Measurements from ENCODE around the gene AFF2. TPM values are rescaled to one million over a fixed set of nuclear protein-coding genes. Genes with fewer than 3 reads are reported as not detected.

The AFF2 gene
- total RNA-seq, 1 donor from 2014 or later = 0.89 TPM

GRCh38 chrX:148850631-148851030, 350.2 kb downstream of the AFF2 start:
- TF ChIP-seq, protein P1, sequence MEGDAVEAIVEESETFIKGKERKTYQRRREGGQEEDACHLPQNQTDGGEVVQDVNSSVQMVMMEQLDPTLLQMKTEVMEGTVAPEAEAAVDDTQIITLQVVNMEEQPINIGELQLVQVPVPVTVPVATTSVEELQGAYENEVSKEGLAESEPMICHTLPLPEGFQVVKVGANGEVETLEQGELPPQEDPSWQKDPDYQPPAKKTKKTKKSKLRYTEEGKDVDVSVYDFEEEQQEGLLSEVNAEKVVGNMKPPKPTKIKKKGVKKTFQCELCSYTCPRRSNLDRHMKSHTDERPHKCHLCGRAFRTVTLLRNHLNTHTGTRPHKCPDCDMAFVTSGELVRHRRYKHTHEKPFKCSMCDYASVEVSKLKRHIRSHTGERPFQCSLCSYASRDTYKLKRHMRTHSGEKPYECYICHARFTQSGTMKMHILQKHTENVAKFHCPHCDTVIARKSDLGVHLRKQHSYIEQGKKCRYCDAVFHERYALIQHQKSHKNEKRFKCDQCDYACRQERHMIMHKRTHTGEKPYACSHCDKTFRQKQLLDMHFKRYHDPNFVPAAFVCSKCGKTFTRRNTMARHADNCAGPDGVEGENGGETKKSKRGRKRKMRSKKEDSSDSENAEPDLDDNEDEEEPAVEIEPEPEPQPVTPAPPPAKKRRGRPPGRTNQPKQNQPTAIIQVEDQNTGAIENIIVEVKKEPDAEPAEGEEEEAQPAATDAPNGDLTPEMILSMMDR (IDR thresholded peaks at IDR 0.05) = no peak
- Mint-ChIP-seq H3K9me3 (ENCODE audit: unreplicated experiment) (peaks cover 9% of the 10 kb centered on the region), H3K4me1 (ENCODE audit: unreplicated experiment) (peaks cover 5% of the 10 kb centered on the region), H3K27ac (ENCODE audit: unreplicated experiment) (no peak overlapping the region), H3K36me3 (ENCODE audit: unreplicated experiment) (no peaks in the 10 kb centered on the region), H3K27me3 (ENCODE audit: unreplicated experiment) (no peaks in the 10 kb centered on the region), H3K4me3 (ENCODE audit: unreplicated experiment) (no peak overlapping the region)
- DNase-seq (ENCODE audit: extremely low spot score, unreplicated experiment) = no peak

- Mint-ChIP-seq H3K36me3 (ENCODE audit: unreplicated experiment) (no peaks in the 10 kb centered on the region), H3K27ac (ENCODE audit: unreplicated experiment) (no peak overlapping the region), H3K4me3 (ENCODE audit: unreplicated experiment) (no peak overlapping the region), H3K27me3 (ENCODE audit: unreplicated experiment) (no peaks in the 10 kb centered on the region), H3K4me1 (ENCODE audit: unreplicated experiment) (peaks cover 5% of the 10 kb centered on the region), H3K9me3 (ENCODE audit: unreplicated experiment) (peaks cover 9% of the 10 kb centered on the region)
- no peak for DNase-seq (ENCODE audit: extremely low spot score, unreplicated experiment)
- TF ChIP-seq, protein P1 (IDR thresholded peaks at IDR 0.05) = no peak
Measured at GRCh38 chrX:148854306-148854705, 353.9 kb downstream of the AFF2 start.

DNA sequence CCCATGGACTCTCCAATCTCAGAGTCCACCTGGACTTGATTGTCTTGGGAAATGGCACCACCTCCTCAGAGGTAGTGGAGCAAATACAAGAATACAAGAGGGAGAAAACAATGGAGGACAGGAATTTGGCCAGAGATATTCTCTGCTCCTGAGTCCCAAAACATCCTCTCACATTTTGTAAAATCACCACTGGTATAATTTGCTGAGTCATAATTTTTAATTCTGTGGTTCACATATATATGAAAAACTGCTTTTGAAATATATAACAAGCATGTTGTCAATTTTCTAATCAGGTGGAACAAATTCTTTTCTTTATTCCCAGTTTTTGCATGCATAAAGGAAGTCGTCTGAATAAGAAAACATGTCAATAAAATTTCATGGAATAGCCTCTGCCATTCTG, 356.1 kb downstream of the AFF2 start:
- TF ChIP-seq, protein P1 (IDR thresholded peaks at IDR 0.05) = no peak
- H3K27ac Mint-ChIP-seq (ENCODE audit: unreplicated experiment) = no peak overlapping the region
- no peaks in the 10 kb centered on the region for H3K36me3 Mint-ChIP-seq (ENCODE audit: unreplicated experiment)
- DNase-seq (ENCODE audit: extremely low spot score, unreplicated experiment) = no peak
- peaks cover 9% of the 10 kb centered on the region for H3K9me3 Mint-ChIP-seq (ENCODE audit: unreplicated experiment)
- H3K27me3 Mint-ChIP-seq (ENCODE audit: unreplicated experiment) = no peaks in the 10 kb centered on the region
- no peak overlapping the region for H3K4me3 Mint-ChIP-seq (ENCODE audit: unreplicated experiment)
- peaks cover 5% of the 10 kb centered on the region for H3K4me1 Mint-ChIP-seq (ENCODE audit: unreplicated experiment)

- H3K27ac Mint-ChIP-seq (ENCODE audit: unreplicated experiment) = no peak overlapping the region
- H3K36me3 Mint-ChIP-seq (ENCODE audit: unreplicated experiment) = no peaks in the 10 kb centered on the region
- H3K4me3 Mint-ChIP-seq (ENCODE audit: unreplicated experiment) = no peak overlapping the region
- no peaks in the 10 kb centered on the region for H3K4me1 Mint-ChIP-seq (ENCODE audit: unreplicated experiment)
- H3K9me3 Mint-ChIP-seq (ENCODE audit: unreplicated experiment) = no peaks in the 10 kb centered on the region
- TF ChIP-seq, protein P1 (IDR thresholded peaks at IDR 0.05) = no peak
- H3K27me3 Mint-ChIP-seq (ENCODE audit: unreplicated experiment) = no peaks in the 10 kb centered on the region
- DNase-seq (ENCODE audit: extremely low spot score, unreplicated experiment) = no peak
Measured at GRCh38 chrX:148865277-148866210, 365.1 kb downstream of the AFF2 start.

GRCh38 chrX:148867596-148867995, 367.2 kb downstream of the AFF2 start:
- Mint-ChIP-seq H3K27me3 (ENCODE audit: unreplicated experiment) (no peaks in the 10 kb centered on the region), H3K4me3 (ENCODE audit: unreplicated experiment) (no peak overlapping the region), H3K4me1 (ENCODE audit: unreplicated experiment) (peaks cover 2% of the 10 kb centered on the region), H3K27ac (ENCODE audit: unreplicated experiment) (no peak overlapping the region), H3K36me3 (ENCODE audit: unreplicated experiment) (no peaks in the 10 kb centered on the region), H3K9me3 (ENCODE audit: unreplicated experiment) (no peaks in the 10 kb centered on the region)
- no peak for DNase-seq (ENCODE audit: extremely low spot score, unreplicated experiment)
- TF ChIP-seq, protein P1 (IDR thresholded peaks at IDR 0.05) = no peak

All from osteocyte (in vitro differentiated cells).